Lower leg skin (tissue), 4 donors: ENCODE results near the gene VCAM1. TPM values are rescaled to one million over a fixed set of nuclear protein-coding genes. Genes with fewer than 3 reads are reported as not detected.

Experiments
- DNase-seq, 2 donors: peaks; one replicate each; pipeline ENCODE4 v3.0.0-alpha.2; 2019; ENCODE audit warnings: low spot score in 2 of 2
- H3K4me3 ChIP-seq: fragments of 200-600 bp; sonication (generic); 2 replicates; pipeline ENCODE4 v1.5.1; 2017; ENCODE audit warnings: mild to moderate bottlenecking, low read depth; ENCODE audit not compliant: poor library complexity, severe bottlenecking
- CTCF ChIP-seq, 3 donors: fragments of 450-650 bp; IDR thresholded peaks; one replicate each; pipeline ENCODE4 v1.5.1; 2016; ENCODE audit warnings: antibody characterized with exemption in 3 of 3, mild to moderate bottlenecking in 3 of 3, moderate library complexity in 2 of 3
- POLR2A ChIP-seq, 2 donors: fragments of 450-650 bp; IDR thresholded peaks; one replicate each; pipeline ENCODE4 v1.6.1; 2016 to 2017; ENCODE audit warnings: antibody characterized with exemption in 2 of 2, mild to moderate bottlenecking in 1 of 2, moderate library complexity in 1 of 2
- WGBS, 2 donors: methylation state at CpG; one replicate each; pipeline ENCODE4 v1.1.5; 2018; 5-methylcytosine and 5-hydroxymethylcytosine counted together
- intact Hi-C: fragments of 100-400 bp; cut with DNase I; formaldehyde crosslinking; loops from one replicate; pipeline ENCODE4 v1.15.0; 2023; ENCODE audit warnings: low total_unique reads
- total RNA-seq, 4 donors: library from RNA; depleted of rRNA; stranded (reverse); fragments of >200 nt; gene quantifications; one replicate each; pipeline ENCODE4 v1.1.0, GENCODE V29; 2016

VCAM1 gene
- total RNA-seq, 4 donors from 2014 or later, result 0.25 to 3.1 (median 0.92) TPM

DNA sequence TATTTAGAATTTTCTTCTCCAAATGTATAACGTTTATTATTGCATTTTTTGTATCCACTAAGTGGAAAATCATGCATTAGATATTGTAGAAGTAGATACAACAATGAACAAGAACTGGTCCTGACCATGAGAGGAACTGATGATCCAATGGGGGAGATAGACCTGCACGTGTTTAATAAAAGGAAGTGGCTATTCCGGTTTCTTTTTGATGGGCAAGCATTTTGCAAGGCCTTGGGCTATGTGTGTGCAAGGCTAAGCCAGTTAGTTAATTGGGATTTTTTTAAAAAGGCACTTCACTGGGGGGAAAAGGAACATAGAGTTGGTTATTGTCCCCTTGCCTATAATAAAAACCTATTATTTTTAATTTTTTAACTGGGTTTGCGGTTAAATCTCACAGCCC, 961 bp upstream of the VCAM1 start:
- 46 to 49% methylated on average over 4 of the region's 4 CpGs for WGBS, 2 donors

DNA sequence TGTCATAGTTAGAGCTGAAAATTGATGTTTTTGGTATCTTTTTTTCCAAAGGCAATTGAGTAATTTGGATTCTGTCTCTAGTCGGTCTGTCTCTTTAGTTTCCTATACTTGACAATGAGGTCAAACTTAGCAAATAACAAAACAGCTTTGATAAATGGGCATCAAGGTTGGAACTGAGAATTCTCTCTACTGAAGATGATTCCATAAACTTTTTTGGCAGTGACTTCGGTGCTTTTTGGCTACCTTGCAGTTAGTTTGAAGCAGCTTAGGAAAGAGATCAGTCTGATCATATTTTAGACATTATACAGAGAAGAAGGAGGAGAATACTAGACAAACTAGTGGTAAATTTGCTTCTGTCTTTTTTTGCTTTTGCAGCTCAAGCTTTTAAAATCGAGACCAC, 559 bp downstream of the VCAM1 start:
- TF ChIP-seq CTCF (IDR thresholded peaks at IDR 0.05), result no peak
- no peak for TF ChIP-seq POLR2A (IDR thresholded peaks at IDR 0.05)
- intact Hi-C loops, result no loop called here
- 28 to 41% methylated on average over 3 of the region's 3 CpGs for WGBS, 2 donors
- H3K4me3 ChIP-seq, result no peak overlapping the region
- DNase-seq, result no peak

More for the DNA sequence above, 961 bp upstream of the VCAM1 start:
- intact Hi-C loops, result no loop called here
- no peak overlapping the region for H3K4me3 ChIP-seq
- TF ChIP-seq CTCF (IDR thresholded peaks at IDR 0.05) (no peak), POLR2A (IDR thresholded peaks at IDR 0.05) (no peak)
- peak in 1 of 2 donors; percentile 17 for DNase-seq

GRCh38 chr1:100720751-100721150, 1.2 kb downstream of the VCAM1 start:
- intact Hi-C loops, result no loop called here
- TF ChIP-seq CTCF (IDR thresholded peaks at IDR 0.05) (no peak), POLR2A (IDR thresholded peaks at IDR 0.05) (no peak)
- DNase-seq, result no peak
- H3K4me3 ChIP-seq, result no peak overlapping the region

GRCh38 chr1:100721526-100722207, 2.1 kb downstream of the VCAM1 start:
- DNase-seq, result peak; percentile 50 to 88
- H3K4me3 ChIP-seq, result no peak overlapping the region
- TF ChIP-seq CTCF (IDR thresholded peaks at IDR 0.05) (no peak), POLR2A (IDR thresholded peaks at IDR 0.05) (no peak)
- intact Hi-C loops, result no loop called here
- WGBS, 2 donors, result 33 to 50% methylated on average over 9 of the region's 9 CpGs

- no peak for TF ChIP-seq CTCF (IDR thresholded peaks at IDR 0.05)
- TF ChIP-seq POLR2A (IDR thresholded peaks at IDR 0.05), result no peak
- intact Hi-C loops, result no loop called here
- no peak for DNase-seq
- H3K4me3 ChIP-seq, result no peak overlapping the region
Measured at GRCh38 chr1:100722221-100722620, 2.7 kb downstream of the VCAM1 start.

DNA sequence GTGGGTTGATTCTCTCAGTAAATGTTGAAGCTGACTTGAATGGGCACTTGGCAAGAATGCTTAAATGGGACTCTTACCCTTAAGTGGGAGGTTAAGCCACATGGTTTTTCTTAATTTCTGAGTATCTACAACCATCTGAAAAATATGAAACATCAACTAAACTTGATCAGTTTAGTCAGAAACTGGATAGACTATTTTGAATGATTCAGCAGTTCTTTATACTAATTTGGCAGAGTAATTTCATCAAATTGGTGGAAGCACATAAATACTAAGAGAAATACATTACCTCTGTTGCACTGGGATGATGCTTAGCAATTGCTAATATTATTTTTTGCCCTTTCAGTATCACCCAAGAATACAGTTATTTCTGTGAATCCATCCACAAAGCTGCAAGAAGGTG, 4.7 kb downstream of the VCAM1 start:
- intact Hi-C loops, result no loop called here
- H3K4me3 ChIP-seq, result no peak overlapping the region
- no peak for DNase-seq
- no peak for TF ChIP-seq POLR2A (IDR thresholded peaks at IDR 0.05)
- no peak for TF ChIP-seq CTCF (IDR thresholded peaks at IDR 0.05)
